GM23338 (cell line): ENCODE measurements around the gene GPANK1. TPM values are rescaled to one million over a fixed set of nuclear protein-coding genes. Genes with fewer than 3 reads are reported as not detected.

Experiments used
- ATAC-seq: fragments of 200-7000 bp; cut with Tn5 transposase; 3 replicates; pipeline ENCODE4 v1.9.1; 2020
- DNase-seq: peaks from one replicate; pipeline ENCODE4 v3.0.0-alpha.2; 2015; ENCODE audit warnings: low spot score
- H2AFZ ChIP-seq: fragments of 200-600 bp; sonication (generic); 2 replicates; pipeline ENCODE4 v1.8.0; 2016; ENCODE audit warnings: antibody characterized with exemption, mild to moderate bottlenecking, moderate library complexity
- H3F3A ChIP-seq: fragments of 200-600 bp; sonication (generic); replicated peaks from 2 replicates; pipeline ENCODE4 v1.8.0; 2017; ENCODE audit warnings: antibody characterized with exemption, mixed run types, low read depth
- H3K27ac ChIP-seq: fragments of 200-600 bp; sonication (generic); 2 replicates; pipeline ENCODE4 v1.6.1; 2016; ENCODE audit warnings: low read depth
- H3K27me3 ChIP-seq: fragments of 200-600 bp; sonication (generic); 2 replicates; pipeline ENCODE4 v1.8.0; 2016; ENCODE audit warnings: mild to moderate bottlenecking, mixed run types, moderate library complexity; ENCODE audit not compliant: insufficient read depth
- H3K36me3 ChIP-seq: fragments of 200-600 bp; sonication (generic); 2 replicates; pipeline ENCODE4 v1.8.0; 2016; ENCODE audit warnings: mild to moderate bottlenecking; ENCODE audit not compliant: insufficient read depth
- H3K4me1 ChIP-seq: fragments of 200-600 bp; sonication (generic); 2 replicates; pipeline ENCODE4 v1.8.0; 2016; ENCODE audit warnings: mild to moderate bottlenecking, moderate library complexity; ENCODE audit not compliant: insufficient read depth
- H3K4me2 ChIP-seq: fragments of 200-600 bp; sonication (generic); 2 replicates; pipeline ENCODE4 v1.7.1; 2017; ENCODE audit warnings: mixed run types
- H3K4me3 ChIP-seq: fragments of 200-600 bp; sonication (generic); 2 replicates; pipeline ENCODE4 v1.6.1; 2016; ENCODE audit warnings: mixed run types
- H3K79me2 ChIP-seq: fragments of 200-600 bp; sonication (generic); replicated peaks from 2 replicates; pipeline ENCODE4 v1.8.0; 2017; ENCODE audit warnings: mild to moderate bottlenecking; ENCODE audit not compliant: insufficient read depth
- H3K9me2 ChIP-seq: fragments of 200-600 bp; sonication (generic); 2 replicates; pipeline ENCODE4 v1.8.0; 2017; ENCODE audit not compliant: insufficient read depth
- H4K20me1 ChIP-seq: fragments of 200-600 bp; sonication (generic); replicated peaks from 2 replicates; pipeline ENCODE4 v1.8.0; 2017; ENCODE audit warnings: mild to moderate bottlenecking; ENCODE audit not compliant: insufficient read depth
- H3K27ac Mint-ChIP-seq: 2 replicates; pipeline ENCODE4 v1.8.0; 2020; ENCODE audit warnings: inconsistent platforms, mild to moderate bottlenecking, moderate library complexity, mixed read lengths
- H3K27me3 Mint-ChIP-seq: 3 replicates; pipeline ENCODE4 v1.8.0; 2022; ENCODE audit warnings: low read depth, mild to moderate bottlenecking, moderate library complexity, mixed read lengths, inconsistent platforms; ENCODE audit not compliant: insufficient read depth, poor library complexity
- H3K36me3 Mint-ChIP-seq: 3 replicates; pipeline ENCODE4 v1.8.0; 2021; ENCODE audit warnings: low read depth, mild to moderate bottlenecking, inconsistent platforms, moderate library complexity, mixed read lengths
- H3K4me1 Mint-ChIP-seq: 3 replicates; pipeline ENCODE4 v1.8.0; 2020; ENCODE audit warnings: mild to moderate bottlenecking, inconsistent platforms, mixed read lengths
- H3K4me3 Mint-ChIP-seq: 3 replicates; pipeline ENCODE4 v1.8.0; 2021; ENCODE audit warnings: moderate library complexity, mild to moderate bottlenecking, inconsistent platforms, mixed read lengths
- H3K9me3 Mint-ChIP-seq: 3 replicates; pipeline ENCODE4 v1.8.0; 2020; ENCODE audit warnings: moderate library complexity, mild to moderate bottlenecking, inconsistent platforms, mixed read lengths
- CREB1 ChIP-seq: fragments of 250-450 bp; sonication (Bioruptor Pico); IDR thresholded peaks from 2 replicates; pipeline ENCODE4 v1.5.0; 2020; ENCODE audit warnings: low read depth, mild to moderate bottlenecking, moderate library complexity
- ETS1 ChIP-seq: IDR thresholded peaks from 2 replicates; pipeline ENCODE4 v1.6.1; 2016; ENCODE audit warnings: antibody characterized with exemption
- EZH2phosphoT487 ChIP-seq: fragments of 200-600 bp; sonication (generic); IDR thresholded peaks from one replicate; pipeline ENCODE4 v1.8.1; 2018; ENCODE audit warnings: antibody characterized with exemption; ENCODE audit not compliant: unreplicated experiment
- JUNB ChIP-seq: IDR thresholded peaks from one replicate; pipeline ENCODE4 v1.6.1; 2016; ENCODE audit warnings: antibody characterized with exemption; ENCODE audit not compliant: unreplicated experiment
- NANOG ChIP-seq: IDR thresholded peaks from 2 replicates; pipeline ENCODE4 v1.6.1; 2016; ENCODE audit warnings: antibody characterized with exemption, borderline replicate concordance
- POLR2AphosphoS5 ChIP-seq: IDR thresholded peaks from 2 replicates; pipeline ENCODE4 v1.6.1; 2016; ENCODE audit warnings: antibody characterized with exemption, low read depth
- STAT1 ChIP-seq: IDR thresholded peaks from one replicate; pipeline ENCODE4 v1.6.1; 2016; ENCODE audit warnings: antibody characterized with exemption; ENCODE audit not compliant: unreplicated experiment
- polyA plus RNA-seq: library from polyadenylated mRNA; unstranded; fragments of >200 nt; fragmentation: Nextera tagmentation; extraction: Ambion mirVana; gene quantifications from 2 replicates; pipeline ENCODE4 v1.2.1, GENCODE V29; 2016
- total RNA-seq: library from RNA; depleted of rRNA; stranded (reverse); fragments of >200 nt; shearing (Covaris generic); gene quantifications from 2 replicates; pipeline ENCODE4 v1.2.3, GENCODE V29; 2014
- TF ChIP-seq, protein P1 (sequence below), 2 experiments: fragments of 200-600 bp in 1 of 2; sonication (generic) in 1 of 2; conservative IDR thresholded peaks; 2 replicates each; pipeline versions ENCODE4 v1.5.1 to v1.6.1; 2016 to 2017; ENCODE audit warnings: antibody characterized with exemption in 2 of 2, low read depth in 2 of 2, mild to moderate bottlenecking in 2 of 2, moderate library complexity in 1 of 2
- TF ChIP-seq, protein P2 (sequence below): fragments of 250-450 bp; sonication (Bioruptor Pico); IDR thresholded peaks from 2 replicates; pipeline ENCODE4 v1.5.0; 2020; ENCODE audit warnings: mild to moderate bottlenecking, moderate library complexity

Gene GPANK1
- total and polyA plus RNA-seq, 2 experiments from 2014 or later, result 27.1 to 49.2 TPM

- Histone ChIP-seq H3K4me3 (no peak overlapping the region), H2AFZ (no peak overlapping the region), H3K36me3 (peaks cover 85% of the 10 kb centered on the region), H3F3A (peaks cover 52% of the 10 kb centered on the region), H3K27me3 (no peaks in the 10 kb centered on the region), H3K27ac (no peak overlapping the region), H3K79me2 (peaks cover 69% of the 10 kb centered on the region), H3K9me2 (no peaks in the 10 kb centered on the region), H3K4me1 (peaks cover 10% of the 10 kb centered on the region), H4K20me1 (peaks cover 61% of the 10 kb centered on the region), H3K4me2 (no peak overlapping the region)
- peaks cover 99% of the 10 kb centered on the region for H3K36me3 Mint-ChIP-seq
- no peak for TF ChIP-seq STAT1
- TF ChIP-seq, protein P1, sequence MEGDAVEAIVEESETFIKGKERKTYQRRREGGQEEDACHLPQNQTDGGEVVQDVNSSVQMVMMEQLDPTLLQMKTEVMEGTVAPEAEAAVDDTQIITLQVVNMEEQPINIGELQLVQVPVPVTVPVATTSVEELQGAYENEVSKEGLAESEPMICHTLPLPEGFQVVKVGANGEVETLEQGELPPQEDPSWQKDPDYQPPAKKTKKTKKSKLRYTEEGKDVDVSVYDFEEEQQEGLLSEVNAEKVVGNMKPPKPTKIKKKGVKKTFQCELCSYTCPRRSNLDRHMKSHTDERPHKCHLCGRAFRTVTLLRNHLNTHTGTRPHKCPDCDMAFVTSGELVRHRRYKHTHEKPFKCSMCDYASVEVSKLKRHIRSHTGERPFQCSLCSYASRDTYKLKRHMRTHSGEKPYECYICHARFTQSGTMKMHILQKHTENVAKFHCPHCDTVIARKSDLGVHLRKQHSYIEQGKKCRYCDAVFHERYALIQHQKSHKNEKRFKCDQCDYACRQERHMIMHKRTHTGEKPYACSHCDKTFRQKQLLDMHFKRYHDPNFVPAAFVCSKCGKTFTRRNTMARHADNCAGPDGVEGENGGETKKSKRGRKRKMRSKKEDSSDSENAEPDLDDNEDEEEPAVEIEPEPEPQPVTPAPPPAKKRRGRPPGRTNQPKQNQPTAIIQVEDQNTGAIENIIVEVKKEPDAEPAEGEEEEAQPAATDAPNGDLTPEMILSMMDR (conservative IDR thresholded peaks at IDR 0.05; ENCODE audit: low read depth in 2 of 2), result no peak
- no peak overlapping the region; the same call in 2 of the 3 replicates for H3K4me3 Mint-ChIP-seq
- peaks cover 9% of the 10 kb centered on the region for H3K4me1 Mint-ChIP-seq
- peaks cover 13% of the 10 kb centered on the region for H3K27me3 Mint-ChIP-seq
- no peak overlapping the region for H3K27ac Mint-ChIP-seq
- no peak for DNase-seq
- ATAC-seq, result no peak
- H3K9me3 Mint-ChIP-seq, result no peaks in the 10 kb centered on the region; the same call in 2 of the 3 replicates
Observed at GRCh38 chr6:31626952-31627351, 37.8 kb downstream of the GPANK1 start.

GRCh38 chr6:31624070-31624469 is 40.7 kb downstream of the GPANK1 start:
- H3K4me3 Mint-ChIP-seq, result no peak overlapping the region
- Histone ChIP-seq H3K4me1 (peaks cover 15% of the 10 kb centered on the region), H3K4me3 (no peak overlapping the region), H3K27ac (peak overlapping the region; percentile 66), H2AFZ (no peak overlapping the region), H3K79me2 (peaks cover 64% of the 10 kb centered on the region), H4K20me1 (peaks cover 52% of the 10 kb centered on the region), H3K4me2 (no peak overlapping the region), H3K27me3 (no peaks in the 10 kb centered on the region), H3K9me2 (no peaks in the 10 kb centered on the region), H3F3A (peaks cover 47% of the 10 kb centered on the region), H3K36me3 (peaks cover 66% of the 10 kb centered on the region)
- DNase-seq, result no peak
- ATAC-seq, result no peak
- H3K27me3 Mint-ChIP-seq, result peaks cover 24% of the 10 kb centered on the region
- peaks cover 9% of the 10 kb centered on the region for H3K4me1 Mint-ChIP-seq
- TF ChIP-seq NANOG (no peak), CREB1 (CRISPR knock-in tag) (no peak), STAT1 (no peak), EZH2phosphoT487 (no peak), ETS1 (no peak)
- no peak overlapping the region for H3K27ac Mint-ChIP-seq
- peaks cover 86% of the 10 kb centered on the region for H3K36me3 Mint-ChIP-seq
- peaks cover 6% of the 10 kb centered on the region for H3K9me3 Mint-ChIP-seq

DNA sequence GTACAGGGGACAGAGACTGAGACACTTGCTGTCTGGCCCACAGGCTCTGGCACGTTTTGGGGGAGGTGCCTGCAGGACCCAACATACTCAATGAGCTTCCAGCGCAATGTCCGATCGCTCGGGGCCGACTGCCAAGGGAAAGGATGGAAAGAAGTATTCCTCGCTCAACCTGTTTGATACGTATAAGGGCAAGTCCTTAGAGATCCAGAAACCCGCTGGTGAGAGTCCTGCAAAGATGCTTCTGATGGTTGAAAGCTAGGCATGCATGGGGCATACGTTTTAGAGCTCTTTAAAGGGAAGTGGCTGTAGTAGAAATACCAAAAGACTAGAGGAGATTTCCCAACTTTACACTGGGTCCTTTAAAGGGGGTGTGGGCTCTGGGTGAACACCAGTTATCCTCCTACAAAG is 42.1 kb downstream of the GPANK1 start:
- H3K4me2 ChIP-seq, result peak overlapping the region; percentile 99
- H3K4me1 ChIP-seq, result peaks cover 15% of the 10 kb centered on the region
- peaks cover 36% of the 10 kb centered on the region for H3F3A ChIP-seq
- ATAC-seq (no peak), DNase-seq (no peak)
- peaks cover 28% of the 10 kb centered on the region for H3K27me3 Mint-ChIP-seq
- peaks cover 54% of the 10 kb centered on the region for H3K79me2 ChIP-seq
- peak overlapping the region; percentile 99 for H3K27ac Mint-ChIP-seq
- H3K9me3 Mint-ChIP-seq, result peaks cover 6% of the 10 kb centered on the region
- H3K4me1 Mint-ChIP-seq, result peaks cover 9% of the 10 kb centered on the region
- no peak overlapping the region for H3K27ac ChIP-seq
- peaks cover 52% of the 10 kb centered on the region for H3K36me3 ChIP-seq
- H2AFZ ChIP-seq, result no peak overlapping the region
- H3K9me2 ChIP-seq, result no peaks in the 10 kb centered on the region
- H3K4me3 Mint-ChIP-seq, result peak overlapping the region; percentile 94
- H3K4me3 ChIP-seq, result peak overlapping the region; percentile 100
- peaks cover 43% of the 10 kb centered on the region for H4K20me1 ChIP-seq
- peaks cover 75% of the 10 kb centered on the region for H3K36me3 Mint-ChIP-seq
- no peaks in the 10 kb centered on the region for H3K27me3 ChIP-seq
- TF ChIP-seq JUNB, result no peak
- no peak for TF ChIP-seq POLR2AphosphoS5
- no peak for TF ChIP-seq CREB1 (CRISPR knock-in tag)
- TF ChIP-seq, protein P2, sequence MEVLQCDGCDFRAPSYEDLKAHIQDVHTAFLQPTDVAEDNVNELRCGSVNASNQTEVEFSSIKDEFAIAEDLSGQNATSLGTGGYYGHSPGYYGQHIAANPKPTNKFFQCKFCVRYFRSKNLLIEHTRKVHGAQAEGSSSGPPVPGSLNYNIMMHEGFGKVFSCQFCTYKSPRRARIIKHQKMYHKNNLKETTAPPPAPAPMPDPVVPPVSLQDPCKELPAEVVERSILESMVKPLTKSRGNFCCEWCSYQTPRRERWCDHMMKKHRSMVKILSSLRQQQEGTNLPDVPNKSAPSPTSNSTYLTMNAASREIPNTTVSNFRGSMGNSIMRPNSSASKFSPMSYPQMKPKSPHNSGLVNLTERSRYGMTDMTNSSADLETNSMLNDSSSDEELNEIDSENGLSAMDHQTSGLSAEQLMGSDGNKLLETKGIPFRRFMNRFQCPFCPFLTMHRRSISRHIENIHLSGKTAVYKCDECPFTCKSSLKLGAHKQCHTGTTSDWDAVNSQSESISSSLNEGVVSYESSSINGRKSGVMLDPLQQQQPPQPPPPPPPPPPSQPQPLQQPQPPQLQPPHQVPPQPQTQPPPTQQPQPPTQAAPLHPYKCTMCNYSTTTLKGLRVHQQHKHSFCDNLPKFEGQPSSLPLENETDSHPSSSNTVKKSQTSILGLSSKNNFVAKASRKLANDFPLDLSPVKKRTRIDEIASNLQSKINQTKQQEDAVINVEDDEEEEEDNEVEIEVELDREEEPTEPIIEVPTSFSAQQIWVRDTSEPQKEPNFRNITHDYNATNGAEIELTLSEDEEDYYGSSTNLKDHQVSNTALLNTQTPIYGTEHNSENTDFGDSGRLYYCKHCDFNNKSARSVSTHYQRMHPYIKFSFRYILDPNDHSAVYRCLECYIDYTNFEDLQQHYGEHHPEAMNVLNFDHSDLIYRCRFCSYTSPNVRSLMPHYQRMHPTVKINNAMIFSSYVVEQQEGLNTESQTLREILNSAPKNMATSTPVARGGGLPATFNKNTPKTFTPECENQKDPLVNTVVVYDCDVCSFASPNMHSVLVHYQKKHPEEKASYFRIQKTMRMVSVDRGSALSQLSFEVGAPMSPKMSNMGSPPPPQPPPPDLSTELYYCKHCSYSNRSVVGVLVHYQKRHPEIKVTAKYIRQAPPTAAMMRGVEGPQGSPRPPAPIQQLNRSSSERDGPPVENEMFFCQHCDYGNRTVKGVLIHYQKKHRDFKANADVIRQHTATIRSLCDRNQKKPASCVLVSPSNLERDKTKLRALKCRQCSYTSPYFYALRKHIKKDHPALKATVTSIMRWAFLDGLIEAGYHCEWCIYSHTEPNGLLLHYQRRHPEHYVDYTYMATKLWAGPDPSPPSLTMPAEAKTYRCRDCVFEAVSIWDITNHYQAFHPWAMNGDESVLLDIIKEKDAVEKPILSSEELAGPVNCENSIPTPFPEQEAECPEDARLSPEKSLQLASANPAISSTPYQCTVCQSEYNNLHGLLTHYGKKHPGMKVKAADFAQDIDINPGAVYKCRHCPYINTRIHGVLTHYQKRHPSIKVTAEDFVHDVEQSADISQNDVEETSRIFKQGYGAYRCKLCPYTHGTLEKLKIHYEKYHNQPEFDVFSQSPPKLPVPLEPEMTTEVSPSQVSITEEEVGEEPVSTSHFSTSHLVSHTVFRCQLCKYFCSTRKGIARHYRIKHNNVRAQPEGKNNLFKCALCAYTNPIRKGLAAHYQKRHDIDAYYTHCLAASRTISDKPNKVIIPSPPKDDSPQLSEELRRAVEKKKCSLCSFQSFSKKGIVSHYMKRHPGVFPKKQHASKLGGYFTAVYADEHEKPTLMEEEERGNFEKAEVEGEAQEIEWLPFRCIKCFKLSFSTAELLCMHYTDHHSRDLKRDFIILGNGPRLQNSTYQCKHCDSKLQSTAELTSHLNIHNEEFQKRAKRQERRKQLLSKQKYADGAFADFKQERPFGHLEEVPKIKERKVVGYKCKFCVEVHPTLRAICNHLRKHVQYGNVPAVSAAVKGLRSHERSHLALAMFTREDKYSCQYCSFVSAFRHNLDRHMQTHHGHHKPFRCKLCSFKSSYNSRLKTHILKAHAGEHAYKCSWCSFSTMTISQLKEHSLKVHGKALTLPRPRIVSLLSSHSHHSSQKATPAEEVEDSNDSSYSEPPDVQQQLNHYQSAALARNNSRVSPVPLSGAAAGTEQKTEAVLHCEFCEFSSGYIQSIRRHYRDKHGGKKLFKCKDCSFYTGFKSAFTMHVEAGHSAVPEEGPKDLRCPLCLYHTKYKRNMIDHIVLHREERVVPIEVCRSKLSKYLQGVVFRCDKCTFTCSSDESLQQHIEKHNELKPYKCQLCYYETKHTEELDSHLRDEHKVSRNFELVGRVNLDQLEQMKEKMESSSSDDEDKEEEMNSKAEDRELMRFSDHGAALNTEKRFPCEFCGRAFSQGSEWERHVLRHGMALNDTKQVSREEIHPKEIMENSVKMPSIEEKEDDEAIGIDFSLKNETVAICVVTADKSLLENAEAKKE (CRISPR knock-in tag), result no peak
